GM13977 (cell line): ENCODE results near the gene CACNA2D3.

ENCODE experiments used
- DNase-seq: peaks from one replicate; pipeline ENCODE4 v3.0.0; 2012; ENCODE audit warnings: low spot score
- CTCF ChIP-seq: IDR thresholded peaks from 2 replicates; pipeline ENCODE4 v1.5.1; 2012; ENCODE audit warnings: mild to moderate bottlenecking, control low read depth; ENCODE audit not compliant: insufficient read depth; ENCODE audit errors: extremely low read depth, missing control alignments
- in situ Hi-C: fragments of 300-500 bp; cut with MboI; formaldehyde crosslinking; loops from one replicate; pipeline ENCODE4 v1.12.0; 2022; ENCODE audit warnings: low sequenced_read_pairs, low pct_unique_long_range_greater_than_20kb, mixed read lengths, inconsistent platforms; ENCODE audit not compliant: unreplicated experiment

The CACNA2D3 gene

GRCh38 chr3:54800478-54800877 lies 678.1 kb downstream of the CACNA2D3 start:
- in situ Hi-C loops, result no loop called here
- no peak for TF ChIP-seq CTCF
- no peak for DNase-seq

DNA sequence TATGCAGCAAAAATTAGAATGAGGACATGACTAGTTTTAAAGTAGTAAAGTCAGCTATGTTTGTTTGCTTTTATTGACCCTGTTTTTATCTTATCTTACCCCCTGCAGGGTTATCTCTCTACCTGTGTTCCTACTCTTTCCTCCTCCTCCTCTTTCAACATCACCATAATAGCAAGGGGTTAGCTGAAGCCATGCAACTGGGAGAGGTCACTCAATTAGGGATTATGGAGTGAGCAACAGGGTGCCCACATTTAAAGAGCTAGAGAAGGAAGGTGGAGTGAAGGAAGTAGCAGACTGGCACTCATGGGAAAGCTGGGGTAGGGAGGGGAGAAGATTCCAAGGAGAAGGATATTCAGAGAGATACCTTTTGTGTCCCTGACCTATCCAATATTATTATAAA lies 679.6 kb downstream of the CACNA2D3 start:
- in situ Hi-C loops, result no loop called here
- DNase-seq, result no peak
- no peak for TF ChIP-seq CTCF

DNA sequence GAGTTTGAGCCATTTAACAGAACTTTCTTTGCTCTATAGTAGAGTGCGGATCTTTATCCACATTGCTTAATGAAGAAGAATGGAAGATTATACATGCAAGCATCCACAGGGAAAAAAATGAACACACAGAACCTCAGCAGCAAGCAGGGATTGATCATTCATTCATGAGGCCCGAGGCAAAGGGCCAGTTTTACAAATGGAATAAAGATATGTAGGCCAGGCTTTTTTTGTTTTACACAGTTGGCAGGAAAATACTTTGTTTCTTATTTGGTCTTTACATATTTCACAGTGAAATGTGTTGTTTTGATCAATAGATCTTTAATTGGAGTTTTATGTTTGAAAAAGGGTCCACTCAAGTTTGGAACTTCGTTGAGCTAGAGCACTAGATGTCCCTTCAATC lies 688.0 kb downstream of the CACNA2D3 start:
- in situ Hi-C loops, result no loop called here
- no peak for DNase-seq
- TF ChIP-seq CTCF, result no peak

DNA sequence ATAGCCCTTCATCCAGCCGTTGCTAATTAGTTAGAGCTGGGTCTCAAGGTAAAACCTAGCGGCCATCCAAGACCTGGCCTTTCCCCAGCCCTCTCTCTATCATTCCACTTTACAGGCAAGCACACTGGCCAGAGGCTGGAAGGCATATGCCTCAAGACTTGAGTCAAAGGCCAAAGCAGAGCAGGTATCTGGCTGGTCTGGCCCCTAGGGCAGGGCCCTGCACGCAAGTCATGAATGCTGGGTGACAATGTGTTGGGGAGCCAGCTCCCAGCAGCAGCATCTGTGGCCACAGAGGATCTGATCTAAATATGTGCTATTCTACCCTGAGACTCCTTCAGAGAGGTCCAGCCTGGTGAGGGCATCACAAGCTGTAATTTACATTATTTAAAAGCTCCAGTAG lies 691.9 kb downstream of the CACNA2D3 start:
- TF ChIP-seq CTCF, result no peak
- no peak for DNase-seq
- in situ Hi-C loops, result no loop called here

GRCh38 chr3:54817628-54818027 lies 695.3 kb downstream of the CACNA2D3 start:
- in situ Hi-C loops, result no loop called here
- DNase-seq, result no peak
- no peak for TF ChIP-seq CTCF

DNA sequence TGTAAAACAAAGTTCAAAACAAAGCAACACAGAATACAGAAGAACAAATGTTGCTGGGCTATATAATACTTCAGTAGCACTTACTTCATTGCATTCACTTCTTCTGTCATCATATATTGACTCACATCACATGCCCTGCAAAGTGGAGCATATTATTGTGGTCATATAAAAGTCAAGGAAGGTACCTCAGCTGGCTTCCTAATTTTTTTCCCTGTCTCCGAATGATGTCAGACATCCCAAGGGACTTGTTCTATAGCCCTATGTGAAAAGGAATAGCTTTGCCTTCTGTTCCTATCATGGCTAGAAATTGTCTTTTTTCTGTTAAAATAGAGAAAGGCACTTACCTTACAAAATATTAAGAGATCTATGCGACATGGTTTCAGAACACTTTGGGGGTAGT lies 696.1 kb downstream of the CACNA2D3 start:
- DNase-seq, result no peak
- in situ Hi-C loops, result no loop called here
- TF ChIP-seq CTCF, result no peak

DNA sequence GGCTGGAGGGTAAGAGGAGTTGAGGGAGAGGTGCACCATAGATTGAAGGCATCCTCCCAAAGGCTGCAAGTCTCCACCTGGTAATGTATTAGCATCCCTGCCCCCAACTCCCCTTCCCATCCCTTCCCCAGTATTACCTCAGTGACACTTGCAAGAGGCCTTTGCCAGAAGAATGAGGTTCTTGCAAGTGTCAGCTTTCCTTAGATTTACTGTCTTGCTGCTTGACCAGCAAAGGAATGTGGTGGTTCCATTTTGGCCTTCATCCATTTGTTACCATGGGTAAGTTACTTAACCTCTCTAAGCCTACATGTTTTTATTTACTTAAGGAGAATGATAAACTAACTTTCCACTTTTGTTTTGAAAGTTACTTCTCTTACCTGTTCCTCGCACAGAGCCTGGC lies 696.6 kb downstream of the CACNA2D3 start:
- no peak for TF ChIP-seq CTCF
- in situ Hi-C loops, result no loop called here
- no peak for DNase-seq
